NCI-H510A (cell line): ENCODE results near the gene BCAS3.
A peak's percentile ranks its signal among the peaks of the same experiment; 100 is the strongest.

Experiments
- DNase-seq: peaks from one replicate; lab custom pipeline; 2025; lab: John Stamatoyannopoulos, UW

Gene BCAS3

DNA sequence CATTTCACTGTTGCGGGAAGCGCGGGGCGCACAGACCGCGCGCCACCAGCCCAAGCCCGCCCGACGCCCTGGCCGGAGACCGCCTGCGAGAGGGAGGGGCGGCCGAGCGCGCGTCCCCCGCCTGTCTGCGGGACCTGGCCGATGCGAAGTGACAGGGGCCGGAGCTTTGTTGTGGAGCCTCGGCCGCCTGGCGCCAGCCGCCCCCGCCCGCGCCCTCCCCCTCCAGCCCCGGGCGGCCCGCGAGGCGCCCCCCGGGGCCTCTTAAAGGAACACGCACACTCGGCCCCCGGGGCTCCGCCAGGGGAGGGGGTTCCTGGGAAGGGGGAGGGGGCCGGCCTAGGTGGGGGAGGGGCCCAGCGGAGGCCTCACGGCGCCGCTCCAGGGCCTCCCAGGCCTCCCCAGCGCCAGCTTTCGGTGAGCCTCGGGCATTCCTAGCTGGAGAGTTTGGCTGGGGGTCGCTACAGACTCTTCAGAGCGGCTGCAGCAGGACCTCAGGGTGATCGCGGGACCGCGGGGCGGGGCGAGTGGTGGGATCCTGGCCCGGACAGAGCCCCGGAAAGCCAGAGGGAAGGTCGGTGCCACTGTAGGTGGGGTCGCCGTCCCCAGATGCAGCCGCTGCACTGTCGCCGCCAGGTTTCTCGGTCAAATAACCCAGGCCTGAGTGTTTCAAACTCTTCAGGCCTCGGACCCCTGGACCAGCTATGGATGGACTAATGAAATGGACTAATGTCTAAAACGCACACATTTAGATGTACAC, 719.6 kb downstream of the BCAS3 start:
- no peak for DNase-seq

DNA sequence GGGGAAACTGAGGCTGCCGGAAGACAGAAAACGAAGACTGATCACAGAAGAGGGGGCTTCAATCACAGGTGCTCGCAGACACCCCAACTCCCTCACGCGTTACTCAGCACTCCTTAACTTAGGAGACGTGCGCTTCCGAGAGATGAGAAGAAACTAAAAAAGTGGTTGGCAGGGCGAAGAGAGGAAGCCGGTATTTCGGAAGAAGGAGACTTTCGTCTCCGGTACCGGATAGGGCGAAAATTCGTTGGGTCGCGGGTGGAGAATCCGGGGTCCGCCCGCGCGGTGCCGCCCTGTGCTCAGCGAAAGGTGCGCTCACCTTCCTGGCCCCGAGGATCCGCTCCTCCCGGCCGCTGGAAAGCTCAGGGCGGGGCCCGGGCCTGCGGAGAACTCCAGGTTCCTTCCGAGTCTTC, 721.1 kb downstream of the BCAS3 start:
- no peak for DNase-seq

DNA sequence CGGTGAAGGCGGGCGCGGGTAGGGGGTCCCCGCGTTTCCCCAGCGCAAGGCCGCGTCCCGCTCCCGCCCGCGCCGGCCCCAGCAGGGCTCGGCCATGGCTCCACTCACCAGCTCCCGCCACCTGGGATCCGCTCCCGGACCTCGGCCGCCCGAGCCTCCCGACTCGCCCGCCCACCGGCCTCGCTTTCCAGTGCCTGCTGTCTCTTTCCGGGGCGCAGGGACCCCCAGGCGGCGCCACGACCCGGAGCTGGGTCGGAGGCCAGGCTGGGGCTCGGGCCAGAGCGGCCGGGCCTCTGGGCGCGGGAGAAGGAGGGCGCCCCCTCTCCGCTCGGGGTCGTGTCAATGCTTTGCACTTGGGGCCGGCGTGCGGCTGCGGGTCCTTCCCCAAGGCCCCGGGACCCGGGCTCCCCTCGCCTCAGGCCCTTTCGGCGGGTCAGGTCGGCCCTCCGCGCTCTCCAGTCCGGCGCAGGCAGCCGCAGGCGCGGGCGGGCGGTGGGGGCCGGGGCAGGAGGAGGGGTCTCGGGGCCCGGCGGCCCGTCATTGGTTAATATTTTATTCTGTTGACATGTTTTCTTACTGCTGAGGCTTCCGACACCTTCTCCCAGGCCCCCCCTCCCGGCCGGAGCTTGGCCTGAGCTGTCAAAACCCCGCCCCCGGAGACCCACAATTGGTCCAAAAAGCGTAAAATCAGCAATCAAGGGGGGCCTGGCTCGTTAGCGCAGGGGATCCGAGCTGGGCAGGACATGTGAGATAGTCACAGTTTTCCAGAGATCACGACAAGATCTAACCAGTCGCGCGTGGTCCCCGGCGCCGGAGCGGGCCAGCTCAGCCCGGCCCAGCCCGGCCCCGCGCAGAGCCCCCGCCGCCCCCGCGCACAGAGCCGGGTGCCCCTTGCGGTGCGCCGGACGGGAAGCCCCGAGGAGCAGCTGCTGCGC, 721.7 kb downstream of the BCAS3 start, which contains the start of gene TBX2:
TBX2 (plus strand) TSS at position 713 of the 935 bp plus-strand sequence. CDS start 334 bp downstream, outside the sequence.
- DNase-seq = no peak

DNA sequence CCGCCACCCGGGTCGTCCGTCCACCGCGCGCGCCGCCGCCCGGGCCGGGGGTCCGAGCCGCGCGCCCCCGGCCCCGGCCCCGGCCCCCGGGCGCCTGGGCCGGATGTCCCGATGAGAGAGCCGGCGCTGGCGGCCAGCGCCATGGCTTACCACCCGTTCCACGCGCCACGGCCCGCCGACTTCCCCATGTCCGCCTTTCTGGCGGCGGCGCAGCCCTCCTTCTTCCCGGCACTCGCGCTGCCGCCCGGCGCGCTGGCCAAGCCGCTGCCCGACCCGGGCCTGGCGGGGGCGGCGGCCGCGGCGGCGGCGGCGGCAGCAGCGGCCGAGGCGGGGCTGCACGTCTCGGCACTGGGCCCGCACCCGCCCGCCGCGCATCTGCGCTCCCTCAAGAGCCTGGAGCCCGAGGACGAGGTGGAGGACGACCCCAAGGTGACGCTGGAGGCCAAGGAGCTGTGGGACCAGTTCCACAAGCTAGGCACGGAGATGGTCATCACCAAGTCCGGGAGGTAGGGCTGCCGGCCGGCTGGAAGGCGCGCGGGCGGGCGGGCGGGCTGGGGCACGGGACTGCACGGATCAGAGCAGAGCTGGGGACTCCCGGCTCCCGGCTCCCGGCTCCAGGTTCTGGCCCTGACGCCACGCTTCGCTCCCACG, 722.5 kb downstream of the BCAS3 start:
- no peak for DNase-seq

DNA sequence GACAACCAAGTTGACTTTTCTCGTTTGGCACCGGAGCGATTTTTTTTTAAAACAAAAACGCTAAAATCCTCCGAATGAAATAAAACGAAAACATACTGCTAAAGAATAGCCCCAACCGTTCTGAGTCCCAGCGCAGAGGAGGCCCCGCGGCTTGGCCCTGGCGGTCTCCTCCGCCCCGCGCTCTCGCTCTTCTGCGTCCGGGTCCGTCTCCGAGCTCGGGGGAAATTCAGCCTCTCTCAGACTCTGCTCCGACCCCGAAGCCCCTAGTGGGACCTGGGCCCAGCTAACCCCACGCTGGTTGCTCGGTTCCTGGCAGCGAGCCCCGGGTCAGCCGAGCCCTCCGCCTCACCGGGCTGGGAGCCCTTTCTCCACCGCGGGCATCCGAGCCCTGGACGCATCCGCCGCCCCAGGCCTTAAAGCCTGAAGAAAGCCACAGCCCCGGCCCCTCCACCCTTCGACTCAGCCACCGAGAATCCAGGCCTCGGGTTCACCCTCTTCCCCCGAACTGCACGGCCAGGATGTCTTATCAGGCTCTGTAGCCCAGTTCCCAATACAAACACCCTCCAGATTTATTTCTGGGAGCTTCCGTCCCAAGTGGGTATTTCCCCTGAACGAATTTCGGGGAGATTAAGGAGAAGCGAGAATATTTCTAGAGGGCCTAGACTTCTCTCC, 723.2 kb downstream of the BCAS3 start:
- no peak for DNase-seq

DNA sequence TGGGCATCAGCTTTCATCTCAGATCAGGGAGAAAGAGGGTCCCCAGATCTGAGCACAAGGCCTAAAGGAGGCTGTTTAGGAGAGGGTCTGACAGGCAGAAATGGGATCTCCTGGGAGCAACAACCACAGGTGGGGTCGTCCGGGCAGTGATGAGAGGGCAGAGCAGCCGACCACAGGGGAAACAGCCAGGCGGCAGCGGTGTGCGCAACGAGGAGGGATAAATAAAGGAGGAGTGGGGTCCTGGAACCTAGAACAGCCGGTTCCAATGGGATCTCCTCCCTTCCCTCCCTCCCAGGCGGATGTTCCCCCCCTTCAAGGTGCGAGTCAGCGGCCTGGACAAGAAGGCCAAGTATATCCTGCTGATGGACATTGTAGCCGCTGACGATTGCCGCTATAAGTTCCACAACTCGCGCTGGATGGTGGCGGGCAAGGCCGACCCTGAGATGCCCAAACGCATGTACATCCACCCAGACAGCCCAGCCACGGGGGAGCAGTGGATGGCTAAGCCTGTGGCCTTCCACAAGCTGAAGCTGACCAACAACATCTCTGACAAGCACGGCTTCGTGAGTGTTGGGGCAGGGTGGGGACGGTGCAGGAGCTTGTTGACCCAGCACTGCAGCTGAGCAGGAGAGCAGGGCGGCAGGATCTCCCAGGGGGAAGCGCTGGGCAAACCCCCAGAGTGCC, 723.9 kb downstream of the BCAS3 start:
- no peak for DNase-seq

DNA sequence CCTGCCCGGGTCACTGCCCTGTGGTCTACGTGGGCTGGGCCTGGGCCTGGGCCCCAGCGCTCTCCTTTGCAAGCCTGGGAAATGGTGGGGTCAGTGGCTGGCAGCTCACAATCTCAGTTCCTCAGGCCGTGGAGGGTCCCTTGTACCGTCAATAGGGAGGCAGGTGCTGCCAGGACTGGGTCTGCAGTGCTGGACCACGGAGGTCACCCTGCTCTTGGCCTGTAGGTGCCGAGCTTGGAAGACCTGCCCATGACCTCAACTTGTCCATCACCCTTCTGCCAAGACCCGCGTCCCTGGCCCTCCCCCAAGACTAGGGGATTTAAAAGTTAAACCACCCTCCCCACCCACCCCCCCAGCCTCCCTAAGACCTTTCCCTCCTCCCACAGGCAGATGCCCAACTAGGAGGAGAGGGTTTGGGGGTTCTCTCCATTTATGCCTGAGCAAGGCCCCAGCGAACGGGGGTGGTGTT, 724.5 kb downstream of the BCAS3 start:
- DNase-seq = no peak

GRCh38 chr17:61402978-61403800, 725.5 kb downstream of the BCAS3 start:
- DNase-seq = peak; percentile 60

DNA sequence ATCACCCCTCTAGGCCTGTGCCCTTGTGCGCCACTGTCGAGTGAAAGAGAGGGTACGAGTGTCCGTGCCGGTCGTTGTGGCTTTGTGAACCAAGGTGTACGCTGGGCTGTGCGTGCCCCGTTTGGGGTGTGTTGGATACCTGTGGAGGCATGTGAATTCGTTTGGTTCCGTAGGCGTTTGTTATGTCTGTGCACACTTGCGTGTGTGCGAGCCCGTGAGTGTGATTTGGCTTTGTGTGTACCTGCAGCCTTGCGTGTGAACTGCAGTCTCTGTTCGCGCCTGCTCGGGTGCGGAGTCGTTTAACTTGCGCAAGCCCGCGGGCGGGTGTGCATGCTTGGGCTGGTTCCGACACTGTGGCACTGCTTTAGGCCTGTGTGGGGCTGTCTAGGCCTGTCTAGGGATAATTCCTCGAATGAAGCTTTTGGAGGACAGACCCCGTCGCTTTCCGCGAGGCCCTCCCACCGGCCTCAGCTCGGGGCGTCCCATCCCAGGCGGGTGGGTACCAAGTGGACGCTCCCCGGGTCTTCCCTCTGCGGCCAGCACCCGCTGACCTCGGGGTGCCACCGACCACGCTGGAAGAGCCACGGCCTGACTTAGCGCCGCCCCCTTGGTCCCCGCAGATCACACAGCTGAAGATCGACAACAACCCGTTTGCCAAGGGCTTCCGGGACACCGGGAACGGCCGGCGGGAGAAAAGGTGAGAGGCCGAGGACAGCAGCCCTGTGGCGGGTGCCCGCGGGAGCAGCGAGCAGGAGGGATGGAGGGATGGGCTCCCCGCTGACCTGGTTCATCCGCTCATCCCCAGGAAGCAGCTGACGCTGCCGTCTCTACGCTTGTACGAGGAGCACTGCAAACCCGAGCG, 726.4 kb downstream of the BCAS3 start:
- DNase-seq = no peak

GRCh38 chr17:61404663-61404912, 726.9 kb downstream of the BCAS3 start:
- no peak for DNase-seq

DNA sequence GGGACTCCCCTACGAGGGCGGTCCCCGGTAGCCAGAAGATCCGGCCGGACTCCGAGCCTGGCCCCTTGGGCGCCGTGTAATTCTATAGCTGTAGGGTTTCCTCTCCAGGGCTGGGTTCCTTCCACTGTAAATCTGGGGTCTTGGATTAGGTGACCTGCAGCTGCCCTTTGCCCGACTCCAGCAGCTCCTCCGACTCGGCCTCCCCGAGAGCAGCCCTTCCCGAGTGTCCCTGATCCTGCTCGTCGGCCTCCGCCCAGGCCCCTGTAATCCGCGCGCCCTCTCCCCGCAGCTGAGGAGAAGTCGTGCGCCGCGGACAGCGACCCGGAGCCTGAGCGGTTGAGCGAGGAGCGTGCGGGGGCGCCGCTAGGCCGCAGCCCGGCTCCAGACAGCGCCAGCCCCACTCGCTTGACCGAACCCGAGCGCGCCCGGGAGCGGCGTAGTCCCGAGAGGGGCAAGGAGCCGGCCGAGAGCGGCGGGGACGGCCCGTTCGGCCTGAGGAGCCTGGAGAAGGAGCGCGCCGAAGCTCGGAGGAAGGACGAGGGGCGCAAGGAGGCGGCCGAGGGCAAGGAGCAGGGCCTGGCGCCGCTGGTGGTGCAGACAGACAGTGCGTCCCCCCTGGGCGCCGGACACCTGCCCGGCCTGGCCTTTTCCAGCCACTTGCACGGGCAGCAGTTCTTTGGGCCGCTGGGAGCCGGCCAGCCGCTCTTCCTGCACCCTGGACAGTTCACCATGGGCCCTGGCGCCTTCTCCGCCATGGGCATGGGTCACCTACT, 727.4 kb downstream of the BCAS3 start:
- DNase-seq = no peak

- no peak for DNase-seq
Observed at GRCh38 chr17:61405686-61406536, 728.3 kb downstream of the BCAS3 start.

DNA sequence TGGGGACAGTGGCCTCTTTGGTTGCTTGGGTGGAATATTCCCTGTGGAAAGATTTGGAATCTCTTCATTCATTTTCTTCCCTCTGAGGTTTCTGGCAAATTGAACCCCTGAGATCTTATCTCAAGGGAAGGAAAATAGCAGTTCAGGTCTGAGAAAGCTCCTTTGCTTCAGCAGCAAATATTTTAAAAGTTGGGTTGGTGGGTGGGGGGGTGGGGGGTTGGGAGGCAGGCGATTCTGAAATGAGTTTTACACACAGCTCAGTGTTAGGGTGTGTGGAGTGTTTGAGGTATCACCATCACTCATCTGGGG, 728.8 kb downstream of the BCAS3 start:
- no peak for DNase-seq

DNA sequence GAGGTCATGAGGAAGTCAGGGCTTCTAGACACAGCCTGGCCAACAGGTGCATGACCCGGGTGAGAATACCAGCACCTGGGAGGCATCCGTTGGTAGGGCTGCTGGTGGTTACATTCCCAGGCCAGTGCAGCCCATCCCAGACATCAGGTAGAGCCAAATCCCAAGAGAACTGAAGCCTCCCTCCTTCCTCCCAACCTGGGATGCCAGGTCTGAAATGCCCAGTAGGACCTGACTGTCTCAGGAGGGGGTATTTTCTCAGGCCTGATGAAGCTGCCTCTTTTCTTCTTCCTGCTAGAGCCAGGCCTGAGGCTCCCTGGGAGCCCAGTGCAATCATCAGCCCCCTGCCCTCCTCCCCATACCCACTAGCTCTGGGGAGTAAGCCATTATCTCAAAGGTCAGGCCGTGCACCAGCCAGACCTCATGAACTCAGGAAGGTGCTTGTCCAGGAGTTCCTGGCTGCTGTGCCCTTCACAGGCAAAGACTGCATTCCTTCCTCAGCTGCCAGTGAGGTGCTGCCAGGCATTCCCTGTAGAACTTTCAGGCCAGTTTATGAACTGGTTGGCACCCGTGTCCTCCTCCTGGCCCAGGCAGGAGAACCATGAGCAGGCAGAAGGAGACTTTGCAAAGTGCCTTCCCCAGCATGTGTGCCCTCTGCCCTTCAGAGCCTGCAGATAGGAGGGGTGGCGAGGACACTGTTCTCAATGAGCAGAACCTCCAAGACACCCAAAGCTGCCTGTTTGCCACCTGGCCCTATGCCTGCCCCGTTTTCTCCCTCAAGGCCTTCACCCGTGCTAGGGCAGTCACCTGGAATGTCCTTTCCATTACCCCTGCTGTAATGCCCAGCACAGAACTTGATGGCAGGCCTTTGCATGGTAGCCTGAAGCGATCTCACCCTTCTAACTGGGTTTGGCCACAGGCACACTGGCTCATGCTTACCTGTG, 729.6 kb downstream of the BCAS3 start:
- DNase-seq = no peak

DNA sequence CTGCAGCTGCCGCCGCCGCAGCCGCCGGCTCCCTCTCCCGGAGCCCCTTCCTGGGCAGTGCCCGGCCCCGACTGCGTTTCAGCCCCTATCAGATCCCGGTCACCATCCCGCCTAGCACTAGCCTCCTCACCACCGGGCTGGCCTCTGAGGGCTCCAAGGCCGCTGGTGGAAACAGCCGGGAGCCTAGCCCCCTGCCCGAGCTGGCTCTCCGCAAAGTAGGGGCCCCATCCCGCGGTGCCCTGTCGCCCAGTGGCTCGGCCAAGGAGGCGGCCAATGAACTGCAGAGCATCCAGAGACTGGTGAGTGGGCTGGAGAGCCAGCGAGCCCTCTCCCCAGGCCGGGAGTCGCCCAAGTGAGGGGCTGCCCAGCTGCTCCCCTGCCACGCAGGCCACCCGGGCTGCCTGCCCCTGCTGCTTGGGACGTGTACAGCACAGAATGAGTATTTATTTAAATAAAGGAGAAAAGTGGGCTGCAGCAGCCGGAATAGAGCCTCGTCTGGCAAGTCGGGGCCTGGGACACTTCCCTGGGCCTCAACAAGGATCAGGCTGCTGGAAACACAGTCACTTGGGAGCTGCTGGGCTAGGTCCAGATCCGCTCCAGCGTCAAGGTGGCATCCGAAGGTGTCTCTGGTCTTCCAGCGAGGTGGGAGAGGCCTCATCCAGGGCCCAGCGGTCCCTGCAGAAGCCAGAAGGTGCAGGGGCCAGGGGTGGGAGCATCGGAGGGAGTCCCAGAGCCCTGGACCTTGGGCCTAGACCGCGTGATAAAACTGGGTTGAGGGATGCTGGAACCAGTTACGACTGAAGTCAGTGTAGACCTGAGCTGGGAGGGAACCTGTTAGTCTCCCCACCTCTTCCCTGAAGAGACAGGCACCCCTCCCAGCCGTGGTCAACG, 730.7 kb downstream of the BCAS3 start:
- DNase-seq = no peak
